ENCODE measurements around the gene TTC12. TPM values are rescaled to one million over a fixed set of nuclear protein-coding genes. Genes with fewer than 3 reads are reported as not detected.
A peak's percentile ranks its signal among the peaks of the same experiment; 100 is the strongest.

The TTC12 gene
- total and polyA plus RNA-seq, 2 of the 13 experiments (the other 11 are each of a cell fraction or from before 2014, with no cell fraction given) = 5.4 to 11.6 TPM

- TF ChIP-seq ZNF318 (CRISPR knock-in tag; IDR thresholded peaks at IDR 0.05) (0 out of 2 replicates have a peak, but pooled peaks have one; percentile 28), DNMT3B (CRISPR knock-in tag; conservative IDR thresholded peaks at IDR 0.05) (no peak), RARG (CRISPR knock-in tag; IDR thresholded peaks at IDR 0.05; ENCODE audit: low read depth) (no peak), RBAK (CRISPR knock-in tag; IDR thresholded peaks at IDR 0.05) (no peak), ADNP (CRISPR knock-in tag; IDR thresholded peaks at IDR 0.05) (no peak), MIER3 (CRISPR knock-in tag; IDR thresholded peaks at IDR 0.05; ENCODE audit: borderline replicate concordance) (no peak), MTA3 (CRISPR knock-in tag; IDR thresholded peaks at IDR 0.05) (no peak), SOX13 (IDR thresholded peaks at IDR 0.05) (no peak), SOX13 (CRISPR knock-in tag; conservative IDR thresholded peaks at IDR 0.05 in 1 of 2, IDR thresholded peaks at IDR 0.05 in 1 of 2) (0 out of 4 replicates have a peak, but pooled peaks of 1 of the 2 experiments have one; percentile 22), ZC3H13 (CRISPR knock-in tag; IDR thresholded peaks at IDR 0.05) (no peak), UBTF (CRISPR knock-in tag; IDR thresholded peaks at IDR 0.05) (peak; percentile 97), IRF1 (CRISPR knock-in tag; IDR thresholded peaks at IDR 0.05; ENCODE audit: low read depth) (no peak), ZNF710 (CRISPR knock-in tag; IDR thresholded peaks at IDR 0.05; ENCODE audit: borderline replicate concordance) (no peak), HOXA3 (CRISPR knock-in tag; IDR thresholded peaks at IDR 0.05) (peak; percentile 67; the same call in 1 of the 2 replicates), ZNF746 (CRISPR knock-in tag; IDR thresholded peaks at IDR 0.05) (no peak)
These were observed at the start of gene TTC12 (continued) for GRCh38 chr11:113314389-113315301.

All from HepG2 (cell line).